HG02973 (cell line): ENCODE results near the gene RPL12.

Source experiments
- ATAC-seq: cut with Tn5 transposase; IDR thresholded peaks from one replicate; pipeline ENCODE4 v1.9.1; 2021; ENCODE audit warnings: moderate library complexity; ENCODE audit not compliant: unreplicated experiment

Gene RPL12

GRCh38 chr9:127450830-127451607 lies at the start of gene RPL12, which contains the start of gene LRSAM1:
Gene RPL12 (minus strand): TSS chr9:127451406. CDS start chr9:127451317, 89 bp downstream.
Gene LRSAM1 (plus strand): TSS chr9:127451510. CDS start chr9:127454528, 3,018 bp downstream.
- peak; percentile 65 for ATAC-seq

GRCh38 chr9:127500862-127501261 lies 49.7 kb upstream of the RPL12 start:
- no peak for ATAC-seq

- no peak for ATAC-seq
Observed at GRCh38 chr9:127500399-127500798, 49.2 kb upstream of the RPL12 start.

- ATAC-seq: no peak
Observed at GRCh38 chr9:127498298-127498697, 47.1 kb upstream of the RPL12 start.

GRCh38 chr9:127497656-127498290 lies 46.6 kb upstream of the RPL12 start:
- no peak for ATAC-seq

- no peak for ATAC-seq
Observed at GRCh38 chr9:127496974-127497373, 45.8 kb upstream of the RPL12 start.

GRCh38 chr9:127495884-127496555 lies 44.8 kb upstream of the RPL12 start:
- no peak for ATAC-seq

- no peak for ATAC-seq
Observed at GRCh38 chr9:127494304-127494702, 43.1 kb upstream of the RPL12 start.

GRCh38 chr9:127493592-127494303 lies 42.5 kb upstream of the RPL12 start:
- no peak for ATAC-seq

- ATAC-seq: no peak
Observed at GRCh38 chr9:127492616-127493015, 41.4 kb upstream of the RPL12 start.

- ATAC-seq: no peak
Observed at GRCh38 chr9:127491516-127491915, 40.3 kb upstream of the RPL12 start.

- no peak for ATAC-seq
Observed at GRCh38 chr9:127490535-127491230, 39.5 kb upstream of the RPL12 start.

- ATAC-seq: no peak
Observed at GRCh38 chr9:127489471-127490115, 38.4 kb upstream of the RPL12 start.

- ATAC-seq: no peak
Observed at GRCh38 chr9:127488946-127489345, 37.7 kb upstream of the RPL12 start.

GRCh38 chr9:127485995-127486394 lies 34.8 kb upstream of the RPL12 start:
- ATAC-seq: no peak

- ATAC-seq: no peak
Observed at GRCh38 chr9:127482662-127483061, 31.5 kb upstream of the RPL12 start.

GRCh38 chr9:127479507-127480081 lies 28.4 kb upstream of the RPL12 start:
- no peak for ATAC-seq

GRCh38 chr9:127474592-127474991 lies 23.4 kb upstream of the RPL12 start:
- ATAC-seq: no peak

- ATAC-seq: no peak
Observed at GRCh38 chr9:127473932-127474331, 22.7 kb upstream of the RPL12 start.

- no peak for ATAC-seq
Observed at GRCh38 chr9:127473501-127473900, 22.3 kb upstream of the RPL12 start.
